Fibroblast of lung (primary cell): ENCODE results near the gene IGFLR1. TPM values are rescaled to one million over a fixed set of nuclear protein-coding genes. Genes with fewer than 3 reads are reported as not detected.

Experiments used
- DNase-seq, 2 donors: peaks; one replicate each; pipeline versions ENCODE4 v3.0.0 to v3.0.0-alpha.2; 2010; ENCODE audit warnings: low read depth in 2 of 2
- H2AFZ ChIP-seq: 2 replicates; pipeline ENCODE4 v1.5.1; 2012; ENCODE audit warnings: low read length, control low read depth, inconsistent platforms
- H3K27ac ChIP-seq: 2 replicates; pipeline ENCODE4 v1.5.1; 2011; ENCODE audit warnings: low read length, control low read depth; ENCODE audit not compliant: insufficient read depth
- H3K27me3 ChIP-seq: 2 replicates; pipeline ENCODE4 v1.5.1; 2011; ENCODE audit warnings: mild to moderate bottlenecking, low read length; ENCODE audit not compliant: control insufficient read depth, insufficient read depth
- H3K36me3 ChIP-seq: 2 replicates; pipeline ENCODE4 v1.5.1; 2011; ENCODE audit warnings: low read length; ENCODE audit not compliant: control insufficient read depth, insufficient read depth
- H3K4me1 ChIP-seq: 2 replicates; pipeline ENCODE4 v1.5.1; 2011; ENCODE audit warnings: low read length; ENCODE audit not compliant: control insufficient read depth, insufficient read depth; ENCODE audit errors: extremely low read depth
- H3K4me2 ChIP-seq: 2 replicates; pipeline ENCODE4 v1.5.1; 2011; ENCODE audit warnings: low read length, control low read depth; ENCODE audit not compliant: insufficient read depth; ENCODE audit errors: extremely low read depth
- H3K4me3 ChIP-seq, 4 experiments: fragments of 200-600 bp in 1 of 4; sonication (generic) in 1 of 4; replicated peaks in 1 of 4; 2 replicates each; pipeline ENCODE4 v1.5.1; 2011 to 2016; ENCODE audit warnings: low read length in 4 of 4, low read depth in 3 of 4, mild to moderate bottlenecking in 3 of 4, control low read depth in 2 of 4, inconsistent platforms in 1 of 4, mixed read lengths in 1 of 4; ENCODE audit not compliant: insufficient read depth in 1 of 4; ENCODE audit errors: control extremely low read depth in 1 of 4
- H3K79me2 ChIP-seq: 2 replicates; pipeline ENCODE4 v1.5.1; 2012; ENCODE audit warnings: mild to moderate bottlenecking, low read length, inconsistent platforms; ENCODE audit not compliant: control insufficient read depth, insufficient read depth
- H3K9ac ChIP-seq: 2 replicates; pipeline ENCODE4 v1.5.1; 2011; ENCODE audit warnings: mild to moderate bottlenecking, low read length, control low read depth; ENCODE audit not compliant: insufficient read depth
- H3K9me3 ChIP-seq: 2 replicates; pipeline ENCODE4 v1.5.1; 2012; ENCODE audit warnings: low read depth, low read length; ENCODE audit not compliant: control insufficient read depth, insufficient read depth
- H4K20me1 ChIP-seq: 2 replicates; pipeline ENCODE4 v1.5.1; 2011; ENCODE audit warnings: low read length; ENCODE audit not compliant: control insufficient read depth, insufficient read depth; ENCODE audit errors: extremely low read depth
- CTCF ChIP-seq, 2 donors: IDR thresholded peaks in 1 of 2; conservative IDR thresholded peaks in 1 of 2; 1 replicate in 1 of 2; 2 replicates in 1 of 2; pipeline ENCODE4 v1.5.1; 2011 to 2012; ENCODE audit warnings: low read length in 2 of 2, control low read depth in 1 of 2, inconsistent platforms in 1 of 2, low read depth in 1 of 2, mild to moderate bottlenecking in 1 of 2
- EZH2 ChIP-seq: IDR thresholded peaks from 2 replicates; pipeline ENCODE4 v1.5.1; 2012; ENCODE audit warnings: low read length, control low read depth, mild to moderate bottlenecking; ENCODE audit errors: missing control alignments
- polyA plus RNA-seq, 2 donors: library from polyadenylated mRNA; depleted of rRNA in 1 of 2; stranded (reverse) in 1 of 2; unstranded in 1 of 2; fragments of >200 nt; gene quantifications; 2 replicates each; pipeline ENCODE4 v1.2.1, GENCODE V29; 2011 to 2012; ENCODE audit warnings: missing spikeins in 1 of 2
- total RNA-seq: library from RNA; depleted of rRNA; stranded (reverse); fragments of >200 nt; gene quantifications from 2 replicates; pipeline ENCODE4 v1.2.1, GENCODE V29; 2014

The IGFLR1 gene
- total and polyA plus RNA-seq, 2 donors (not counting 1 experiment from before 2014, with no cell fraction given): 0.17 to 0.75 TPM

DNA sequence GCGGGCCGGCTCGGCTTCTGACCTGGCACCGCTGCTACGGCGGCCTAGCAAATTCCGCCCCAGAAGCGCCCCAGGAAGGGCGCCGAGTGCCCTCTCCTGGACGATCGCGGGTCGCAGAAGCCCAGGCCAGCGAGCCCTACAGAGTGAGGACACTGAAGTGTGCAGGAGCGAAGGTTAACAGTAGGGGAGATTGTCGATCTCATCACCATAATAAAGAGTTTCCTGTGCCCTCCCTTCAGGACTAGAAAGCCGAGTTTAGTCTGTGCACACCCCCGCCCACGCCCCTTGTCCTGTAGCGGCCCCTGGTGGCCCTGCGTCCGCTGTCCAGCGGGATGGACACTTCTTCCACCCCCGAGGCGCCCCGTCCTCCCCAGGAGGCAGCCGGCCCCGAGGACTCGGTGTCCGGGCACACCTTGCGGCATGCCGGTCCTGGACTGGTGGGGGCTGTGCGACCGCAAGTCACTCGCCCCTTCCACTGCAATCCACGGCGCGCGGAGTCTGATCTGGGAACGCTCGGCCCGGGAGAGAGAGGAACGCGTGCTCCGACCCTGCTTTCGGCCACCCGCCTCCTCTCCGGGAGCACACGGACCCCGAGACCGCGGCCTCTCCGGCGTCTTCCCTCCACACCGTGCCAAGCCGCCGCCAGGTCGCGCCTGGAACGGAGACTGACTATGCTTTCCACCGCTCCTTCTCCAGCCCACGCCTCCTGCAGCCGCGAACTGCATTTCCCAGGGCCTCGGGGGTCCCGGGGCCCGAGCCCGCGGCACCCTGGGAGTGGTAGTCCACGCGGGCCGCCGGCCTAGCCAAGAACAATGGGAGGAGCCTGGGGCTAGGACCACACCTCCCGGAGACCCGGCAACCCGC, 25.2 kb downstream of the IGFLR1 start:
- Histone ChIP-seq H3K9ac (peak overlapping the region; percentile 66), H2AFZ (peak overlapping the region; percentile 97), H3K27ac (peak overlapping the region; percentile 65), H3K4me1 (peaks cover 9% of the 10 kb centered on the region), H3K27me3 (no peaks in the 10 kb centered on the region), H4K20me1 (no peaks in the 10 kb centered on the region), H3K36me3 (peaks cover 12% of the 10 kb centered on the region), H3K79me2 (peaks cover 32% of the 10 kb centered on the region), H3K9me3 (no peaks in the 10 kb centered on the region), H3K4me2 (peak overlapping the region; percentile 98), H3K4me3 (peak overlapping the region; percentile 64 to 95 (median 82))
- TF ChIP-seq EZH2: no peak
- TF ChIP-seq CTCF (conservative IDR thresholded peaks at IDR 0.05 in 1 of 2, IDR thresholded peaks at IDR 0.05 in 1 of 2; ENCODE audit: low read depth in 1 of 2, low read length in 2 of 2): peak; percentile 77 to 89
- peak; percentile 93 to 94 for DNase-seq

DNA sequence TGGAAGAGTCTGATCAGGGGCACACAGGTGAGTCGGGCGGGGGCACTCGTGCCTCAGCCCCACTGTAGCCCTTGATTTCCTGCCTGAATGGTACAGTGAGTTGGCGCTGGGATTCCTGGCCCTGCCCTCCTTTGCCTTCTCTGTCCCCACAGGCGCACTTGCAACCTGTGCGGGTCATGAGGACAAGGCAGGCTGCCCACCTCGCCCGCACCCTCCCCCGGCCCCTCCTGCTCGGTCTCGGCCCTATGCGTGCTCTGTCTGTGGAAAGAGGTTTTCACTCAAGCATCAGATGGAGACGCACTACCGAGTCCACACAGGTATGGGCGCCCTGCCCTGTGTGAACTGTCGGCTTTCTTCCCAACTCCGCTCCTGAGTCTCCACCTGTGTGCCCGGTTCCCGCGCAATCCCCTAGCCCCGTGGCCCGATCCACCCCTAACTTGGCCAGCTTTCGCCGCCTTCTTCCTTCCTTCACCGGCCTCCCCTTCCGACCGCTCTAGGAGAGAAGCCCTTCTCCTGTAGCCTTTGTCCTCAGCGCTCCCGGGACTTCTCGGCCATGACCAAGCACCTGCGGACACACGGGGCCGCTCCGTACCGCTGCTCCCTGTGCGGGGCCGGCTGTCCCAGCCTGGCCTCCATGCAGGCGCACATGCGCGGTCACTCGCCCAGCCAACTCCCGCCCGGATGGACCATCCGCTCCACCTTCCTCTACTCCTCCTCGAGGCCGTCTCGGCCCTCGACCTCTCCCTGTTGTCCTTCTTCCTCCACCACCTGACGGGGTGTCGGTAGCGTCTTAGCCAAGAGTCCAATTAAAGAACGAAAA, 26.1 kb downstream of the IGFLR1 start:
- Histone ChIP-seq H3K36me3 (peaks cover 9% of the 10 kb centered on the region), H3K9me3 (no peaks in the 10 kb centered on the region), H3K79me2 (peaks cover 27% of the 10 kb centered on the region), H2AFZ (peak overlapping the region; percentile 97), H3K4me2 (peak overlapping the region; percentile 98), H4K20me1 (no peaks in the 10 kb centered on the region), H3K27ac (peak overlapping the region; percentile 65), H3K9ac (peak overlapping the region; percentile 66), H3K27me3 (no peaks in the 10 kb centered on the region), H3K4me1 (peaks cover 9% of the 10 kb centered on the region), H3K4me3 (peak overlapping the region; percentile 64 to 95 (median 82))
- TF ChIP-seq CTCF (conservative IDR thresholded peaks at IDR 0.05 in 1 of 2, IDR thresholded peaks at IDR 0.05 in 1 of 2; ENCODE audit: low read depth in 1 of 2, low read length in 2 of 2) (no peak), EZH2 (no peak)
- DNase-seq: peak in 1 of 2 donors; percentile 45

- no peak overlapping the region for H3K4me2 ChIP-seq
Observed at GRCh38 chr19:35715355-35715809, 26.9 kb downstream of the IGFLR1 start.

More at GRCh38 chr19:35715355-35715809, 26.9 kb downstream of the IGFLR1 start:
- H3K27me3 ChIP-seq: peaks cover 2% of the 10 kb centered on the region
- no peak for TF ChIP-seq CTCF (conservative IDR thresholded peaks at IDR 0.05 in 1 of 2, IDR thresholded peaks at IDR 0.05 in 1 of 2; ENCODE audit: low read depth in 1 of 2, low read length in 2 of 2)
- no peak overlapping the region for H3K9ac ChIP-seq
- peak overlapping the region in 1 of 4 experiments; percentile 82 for H3K4me3 ChIP-seq
- no peaks in the 10 kb centered on the region for H4K20me1 ChIP-seq
- H3K4me1 ChIP-seq: peaks cover 9% of the 10 kb centered on the region
- H3K79me2 ChIP-seq: peaks cover 22% of the 10 kb centered on the region
- H3K9me3 ChIP-seq: no peaks in the 10 kb centered on the region
- H2AFZ ChIP-seq: no peak overlapping the region
- DNase-seq: no peak
- peaks cover 7% of the 10 kb centered on the region for H3K36me3 ChIP-seq
- H3K27ac ChIP-seq: no peak overlapping the region
